ENCODE measurements around the gene NXPH4.
A peak's percentile ranks its signal among the peaks of the same experiment; 100 is the strongest.

NXPH4 gene

DNA sequence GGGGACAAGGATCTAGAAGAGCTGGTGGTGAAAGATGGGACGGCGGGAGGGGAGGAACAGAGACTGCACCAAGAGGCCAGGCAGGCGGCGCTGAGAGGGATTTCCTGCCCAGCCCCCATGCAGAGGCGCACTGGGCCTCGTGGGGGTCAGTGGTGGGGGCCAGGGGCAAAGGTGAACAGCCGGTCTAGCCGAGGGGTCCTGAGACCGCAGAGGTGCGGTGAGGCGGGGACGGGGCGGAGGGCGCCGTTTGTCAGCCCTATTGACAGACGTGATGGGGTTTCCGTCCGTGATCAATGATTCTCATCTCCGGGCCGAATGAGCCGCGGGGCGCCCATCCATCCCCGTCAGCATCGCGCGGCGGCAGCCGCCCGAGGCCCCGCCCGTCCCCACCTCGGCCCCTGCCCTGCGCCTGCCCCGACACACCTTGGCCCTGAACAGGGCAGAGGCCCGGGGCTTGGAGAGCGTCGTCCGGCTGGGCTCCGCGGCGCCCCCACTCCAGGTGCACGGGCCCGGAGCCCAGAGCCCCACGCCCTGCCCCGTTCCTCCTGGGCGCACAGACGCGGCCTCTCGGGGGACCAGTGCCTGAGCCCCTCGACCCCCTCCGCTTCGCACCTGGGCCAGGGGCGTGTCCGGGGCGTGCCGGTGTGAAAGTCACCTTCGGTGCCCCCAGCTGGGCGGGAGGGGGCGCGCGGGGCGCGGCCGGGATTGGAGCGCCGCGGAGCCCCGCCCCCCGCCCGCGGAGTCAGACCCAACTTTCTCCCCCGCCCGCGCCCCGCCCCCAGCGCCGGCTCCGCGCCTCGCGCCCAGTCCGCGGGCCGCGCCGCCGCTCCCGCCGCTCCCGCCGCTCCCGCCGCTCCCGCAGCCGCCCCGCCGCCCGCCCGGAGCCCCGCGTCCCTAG is at the start of gene NXPH4:
Gene NXPH4 (plus strand): TSS at position 781 of the 898 bp plus-strand sequence. CDS start 176 bp downstream, outside the sequence.
- peak; percentile 37 to 56 for DNase-seq

- no peak for DNase-seq
These were observed 49.6 kb upstream of the NXPH4 start for GRCh38 chr12:57166971-57167371.

DNA sequence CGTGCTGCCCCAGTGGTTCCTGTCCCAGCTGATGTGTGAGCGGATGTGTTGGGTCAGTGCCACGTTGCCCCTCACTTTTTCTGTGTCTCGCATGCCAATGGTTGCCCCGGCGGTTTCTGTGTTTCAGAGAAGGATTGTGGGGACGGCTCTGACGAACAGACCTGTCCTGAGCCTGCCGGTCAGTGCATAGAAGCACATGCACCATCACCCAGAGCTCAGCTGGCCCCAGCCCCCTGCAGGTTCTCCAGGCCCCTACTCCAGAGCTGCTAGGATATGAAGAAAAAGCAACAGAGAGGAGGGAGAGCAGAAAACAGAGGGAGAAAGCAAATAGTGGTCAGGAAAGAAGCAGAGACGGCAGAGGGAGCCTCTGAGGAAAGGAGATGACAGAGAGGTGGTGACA is 48.5 kb upstream of the NXPH4 start:
- no peak for DNase-seq

DNA sequence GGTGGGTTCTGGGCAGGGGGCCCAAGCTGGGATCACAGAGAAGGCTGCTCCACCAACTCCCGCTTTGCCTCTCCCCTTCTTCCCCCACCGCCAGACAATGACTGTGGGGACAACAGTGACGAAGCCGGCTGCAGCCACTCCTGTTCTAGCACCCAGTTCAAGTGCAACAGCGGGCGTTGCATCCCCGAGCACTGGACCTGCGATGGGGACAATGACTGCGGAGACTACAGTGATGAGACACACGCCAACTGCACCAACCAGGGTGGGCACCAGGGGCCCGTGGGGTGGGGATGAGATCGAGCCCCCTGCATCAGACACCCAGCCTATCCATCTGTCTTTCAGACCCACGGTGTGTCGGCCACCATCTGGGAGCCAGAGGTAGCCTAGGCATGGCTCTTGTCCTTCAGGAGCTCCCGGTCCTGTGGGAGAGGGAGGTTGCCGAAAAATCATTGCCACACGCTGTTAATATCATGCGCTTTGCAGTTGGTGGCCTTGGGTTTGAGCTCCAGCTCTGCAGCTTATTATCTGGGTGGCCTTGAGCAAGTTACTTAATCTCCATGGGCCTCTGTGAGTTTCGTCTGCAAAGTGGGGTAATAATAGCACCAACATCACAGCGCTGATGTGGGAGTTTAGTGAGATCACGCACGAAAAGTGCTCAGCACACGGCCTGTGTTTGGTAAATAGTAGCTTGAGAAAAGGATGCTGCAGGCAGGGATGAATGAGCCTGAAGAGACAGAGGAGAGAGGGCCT is 47.4 kb upstream of the NXPH4 start:
- DNase-seq: no peak

DNA sequence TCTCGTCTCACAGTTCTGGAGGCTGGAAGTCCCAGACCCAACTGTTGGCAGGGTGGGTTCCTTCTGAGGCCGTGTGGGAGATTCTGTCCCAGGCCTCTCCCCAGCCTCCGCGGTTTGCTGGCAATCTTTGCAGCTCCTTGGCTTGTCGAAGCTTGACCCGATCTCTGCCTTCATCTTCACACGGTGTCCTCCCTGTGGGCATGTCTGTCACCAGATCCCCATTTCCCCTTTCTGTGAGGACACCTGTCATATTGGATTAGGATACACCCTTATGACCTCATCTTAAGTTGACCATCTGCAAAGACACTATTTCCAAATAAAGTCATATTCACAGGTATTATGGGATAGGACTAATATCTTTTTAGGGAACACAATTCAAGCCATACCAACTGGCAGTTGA is 46.6 kb upstream of the NXPH4 start:
- no peak for DNase-seq

GRCh38 chr12:57170408-57170807 is 46.2 kb upstream of the NXPH4 start:
- no peak for DNase-seq

DNA sequence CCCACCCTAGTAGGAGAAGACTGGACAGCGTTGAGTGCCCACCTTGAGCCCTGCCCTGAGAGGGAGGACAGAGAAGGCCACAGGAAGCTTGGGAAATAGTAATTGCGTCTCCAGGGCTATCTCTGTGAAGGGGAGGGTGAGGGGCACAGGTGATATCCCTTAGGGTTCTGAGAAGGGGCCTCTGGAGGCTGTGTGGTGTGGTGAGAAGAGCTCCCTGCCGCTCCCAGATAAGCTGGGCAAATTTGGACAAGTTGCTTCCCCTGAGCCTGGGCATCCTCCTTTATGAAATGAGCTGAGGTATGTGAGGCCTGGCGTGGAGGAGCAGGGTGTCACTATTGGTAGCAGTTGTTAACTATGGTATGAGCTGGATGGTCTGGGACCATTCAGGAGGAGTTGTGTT is 45.7 kb upstream of the NXPH4 start:
- no peak for DNase-seq

GRCh38 chr12:57171668-57172067 is 44.9 kb upstream of the NXPH4 start:
- DNase-seq: no peak

GRCh38 chr12:57173089-57173488 is 43.5 kb upstream of the NXPH4 start:
- DNase-seq: no peak

DNA sequence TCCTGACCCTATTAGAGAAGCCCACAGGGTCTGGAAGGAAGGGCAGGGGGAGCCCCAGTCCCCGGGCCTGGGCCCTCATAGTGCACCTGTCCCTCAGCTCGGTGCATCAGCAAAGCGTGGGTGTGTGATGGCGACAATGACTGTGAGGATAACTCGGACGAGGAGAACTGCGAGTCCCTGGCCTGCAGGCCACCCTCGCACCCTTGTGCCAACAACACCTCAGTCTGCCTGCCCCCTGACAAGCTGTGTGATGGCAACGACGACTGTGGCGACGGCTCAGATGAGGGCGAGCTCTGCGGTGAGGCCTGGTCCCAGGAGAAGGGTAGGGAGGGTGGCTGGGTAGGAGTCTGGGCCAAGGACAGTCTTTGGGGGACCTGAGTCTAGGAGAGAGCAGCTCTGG is 42.9 kb upstream of the NXPH4 start:
- no peak for DNase-seq

DNA sequence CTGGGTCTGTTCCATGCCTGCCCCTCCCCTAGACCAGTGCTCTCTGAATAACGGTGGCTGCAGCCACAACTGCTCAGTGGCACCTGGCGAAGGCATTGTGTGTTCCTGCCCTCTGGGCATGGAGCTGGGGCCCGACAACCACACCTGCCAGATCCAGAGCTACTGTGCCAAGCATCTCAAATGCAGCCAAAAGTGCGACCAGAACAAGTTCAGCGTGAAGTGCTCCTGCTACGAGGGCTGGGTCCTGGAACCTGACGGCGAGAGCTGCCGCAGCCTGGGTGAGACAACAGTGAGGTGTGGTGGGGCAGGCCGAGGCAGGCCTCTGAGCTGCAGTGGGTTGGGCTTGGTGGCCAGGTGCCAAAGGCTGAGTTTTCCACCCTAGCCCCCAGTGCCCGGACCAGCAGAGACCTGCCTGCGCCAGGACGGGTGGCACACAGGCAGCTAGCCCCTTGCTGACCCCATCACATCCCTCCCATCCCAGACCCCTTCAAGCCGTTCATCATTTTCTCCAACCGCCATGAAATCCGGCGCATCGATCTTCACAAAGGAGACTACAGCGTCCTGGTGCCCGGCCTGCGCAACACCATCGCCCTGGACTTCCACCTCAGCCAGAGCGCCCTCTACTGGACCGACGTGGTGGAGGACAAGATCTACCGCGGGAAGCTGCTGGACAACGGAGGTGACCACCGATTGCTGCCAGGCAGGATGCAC is 41.0 kb upstream of the NXPH4 start:
- peak; percentile 44 to 78 for DNase-seq

DNA sequence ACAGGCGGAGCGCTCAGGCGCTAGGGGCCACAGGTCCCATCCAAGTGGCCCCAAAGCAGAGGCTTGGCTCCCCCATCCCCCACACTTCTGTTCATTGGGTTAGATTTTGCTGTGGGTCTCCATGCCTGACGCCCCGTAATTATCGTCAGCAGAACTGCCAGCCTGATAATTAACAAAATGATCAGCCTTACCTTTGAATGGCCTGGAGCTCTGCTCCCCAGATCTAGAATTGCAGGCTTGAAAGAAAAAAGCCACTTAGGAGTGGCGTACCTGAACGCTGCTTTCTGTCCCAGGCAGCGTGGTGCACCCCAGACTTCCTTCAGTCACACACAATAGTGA is 40.5 kb upstream of the NXPH4 start:
- DNase-seq: no peak

- no peak for DNase-seq
These were observed 39.7 kb upstream of the NXPH4 start for GRCh38 chr12:57176846-57177245.

- no peak for DNase-seq
These were observed 39.2 kb upstream of the NXPH4 start for GRCh38 chr12:57177354-57177753.

GRCh38 chr12:57178213-57178612 is 38.4 kb upstream of the NXPH4 start:
- DNase-seq: no peak

- DNase-seq: no peak
These were observed 37.1 kb upstream of the NXPH4 start for GRCh38 chr12:57179331-57180086.

DNA sequence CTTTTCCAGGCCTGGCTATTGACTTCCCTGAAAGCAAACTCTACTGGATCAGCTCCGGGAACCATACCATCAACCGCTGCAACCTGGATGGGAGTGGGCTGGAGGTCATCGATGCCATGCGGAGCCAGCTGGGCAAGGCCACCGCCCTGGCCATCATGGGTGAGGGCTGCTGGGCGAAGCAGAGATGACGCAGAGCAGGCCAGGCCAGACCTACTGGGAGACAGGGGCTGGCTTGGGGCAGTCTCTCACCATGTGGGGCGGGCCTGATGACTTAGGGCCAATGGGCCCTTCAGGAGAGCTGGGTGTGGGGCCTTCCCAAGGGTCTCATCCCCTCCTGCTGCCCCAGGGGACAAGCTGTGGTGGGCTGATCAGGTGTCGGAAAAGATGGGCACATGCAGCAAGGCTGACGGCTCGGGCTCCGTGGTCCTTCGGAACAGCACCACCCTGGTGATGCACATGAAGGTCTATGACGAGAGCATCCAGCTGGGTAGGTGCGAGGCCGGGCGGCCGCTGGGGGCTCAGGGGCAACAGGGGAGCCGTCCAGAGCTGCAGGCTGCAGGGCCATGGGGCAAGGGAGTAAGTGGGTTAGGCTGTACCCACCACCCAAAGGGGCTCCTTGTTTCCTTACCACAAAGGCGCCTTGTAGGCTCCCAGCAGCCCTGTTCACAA is 36.1 kb upstream of the NXPH4 start:
- DNase-seq: no peak

DNA sequence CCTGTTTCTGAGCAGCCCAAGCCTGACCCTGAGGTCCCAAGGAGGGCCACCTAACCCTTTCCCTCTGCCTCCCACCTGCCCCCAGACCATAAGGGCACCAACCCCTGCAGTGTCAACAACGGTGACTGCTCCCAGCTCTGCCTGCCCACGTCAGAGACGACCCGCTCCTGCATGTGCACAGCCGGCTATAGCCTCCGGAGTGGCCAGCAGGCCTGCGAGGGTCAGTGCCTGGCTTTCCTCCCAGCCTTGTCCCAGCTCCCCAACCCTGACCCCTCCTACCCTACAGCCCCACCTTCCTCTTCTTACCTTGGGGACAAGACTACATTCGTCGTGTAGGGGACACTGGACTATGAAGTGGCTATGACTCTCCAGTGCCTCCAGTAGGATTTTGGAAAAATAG is 35.5 kb upstream of the NXPH4 start:
- no peak for DNase-seq

GRCh38 chr12:57181561-57182155 is 34.9 kb upstream of the NXPH4 start:
- DNase-seq: no peak

DNA sequence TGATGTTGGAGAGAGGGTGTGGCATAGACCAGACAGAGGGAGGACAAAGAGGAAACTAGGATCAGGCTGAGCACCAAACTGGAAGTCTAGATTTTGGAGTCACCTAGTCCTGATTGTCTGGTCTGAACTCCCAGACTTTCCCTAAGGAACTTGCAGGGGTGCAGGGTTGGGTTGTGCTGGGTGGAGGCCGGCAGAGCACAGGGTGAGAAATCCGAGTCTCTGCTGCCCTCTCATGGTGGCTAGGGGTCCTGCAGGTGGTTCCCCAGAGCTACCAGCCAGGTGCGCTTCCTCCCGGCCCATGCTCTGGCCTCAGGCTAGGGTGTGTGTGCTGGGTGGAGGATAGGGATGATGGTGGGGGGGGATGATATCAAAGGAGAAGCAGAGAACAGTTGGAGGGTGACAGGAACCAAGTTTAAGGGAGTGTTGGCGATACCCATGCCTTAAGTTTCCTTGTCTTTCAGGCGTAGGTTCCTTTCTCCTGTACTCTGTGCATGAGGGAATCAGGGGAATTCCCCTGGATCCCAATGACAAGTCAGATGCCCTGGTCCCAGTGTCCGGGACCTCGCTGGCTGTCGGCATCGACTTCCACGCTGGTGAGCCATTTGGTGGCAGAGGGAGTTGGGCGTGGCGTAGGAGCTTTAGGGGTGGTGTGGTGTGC is 33.5 kb upstream of the NXPH4 start:
- DNase-seq: peak in 1 of 2 experiments; percentile 41
